GDM1 (cell line): ENCODE results near the gene MAP3K8.

Experiments used
- DNase-seq: peaks from one replicate; lab custom pipeline; 2025; lab: John Stamatoyannopoulos, UW

The MAP3K8 gene

GRCh38 chr10:30433730-30434272 lies at the start of gene MAP3K8:
Gene MAP3K8, plus strand, starts transcription at chr10:30434184. Its CDS starts 4,755 bp downstream, at chr10:30438939.
- DNase-seq, result peak; percentile 93

GRCh38 chr10:30384701-30385201 lies 49.2 kb upstream of the MAP3K8 start:
- no peak for DNase-seq

- DNase-seq, result no peak
Measured at GRCh38 chr10:30386801-30387588, 47.0 kb upstream of the MAP3K8 start.

GRCh38 chr10:30387646-30388243 lies 46.2 kb upstream of the MAP3K8 start:
- no peak for DNase-seq

- DNase-seq, result no peak
Measured at GRCh38 chr10:30389543-30389942, 44.4 kb upstream of the MAP3K8 start.

GRCh38 chr10:30390207-30390606 lies 43.8 kb upstream of the MAP3K8 start:
- no peak for DNase-seq

- DNase-seq, result no peak
Measured at GRCh38 chr10:30391266-30391665, 42.7 kb upstream of the MAP3K8 start.

- peak; percentile 55 for DNase-seq
Measured at GRCh38 chr10:30392564-30392990, 41.4 kb upstream of the MAP3K8 start.

- DNase-seq, result no peak
Measured at GRCh38 chr10:30396293-30396692, 37.7 kb upstream of the MAP3K8 start.

GRCh38 chr10:30396698-30397097 lies 37.3 kb upstream of the MAP3K8 start:
- no peak for DNase-seq

- DNase-seq, result no peak
Measured at GRCh38 chr10:30398193-30398592, 35.8 kb upstream of the MAP3K8 start.

GRCh38 chr10:30398788-30399187 lies 35.2 kb upstream of the MAP3K8 start:
- no peak for DNase-seq

- no peak for DNase-seq
Measured at GRCh38 chr10:30403494-30403893, 30.5 kb upstream of the MAP3K8 start.

GRCh38 chr10:30404540-30404939 lies 29.4 kb upstream of the MAP3K8 start:
- no peak for DNase-seq

GRCh38 chr10:30411263-30411662 lies 22.7 kb upstream of the MAP3K8 start:
- no peak for DNase-seq

GRCh38 chr10:30412901-30413300 lies 21.1 kb upstream of the MAP3K8 start:
- DNase-seq, result no peak

GRCh38 chr10:30413996-30414576 lies 19.9 kb upstream of the MAP3K8 start:
- peak; percentile 41 for DNase-seq

GRCh38 chr10:30415593-30415992 lies 18.4 kb upstream of the MAP3K8 start:
- no peak for DNase-seq

- DNase-seq, result peak; percentile 12
Measured at GRCh38 chr10:30417301-30417700, 16.7 kb upstream of the MAP3K8 start.

- no peak for DNase-seq
Measured at GRCh38 chr10:30420266-30420665, 13.7 kb upstream of the MAP3K8 start.

- no peak for DNase-seq
Measured at GRCh38 chr10:30420766-30421165, 13.2 kb upstream of the MAP3K8 start.

- DNase-seq, result no peak
Measured at GRCh38 chr10:30422151-30422695, 11.8 kb upstream of the MAP3K8 start.
